B cell (primary cell): ENCODE measurements around the gene GALNT17. TPM values are rescaled to one million over a fixed set of nuclear protein-coding genes. Genes with fewer than 3 reads are reported as not detected.

Experiments
- ATAC-seq: fragments of 200-7000 bp; cut with Tn5 transposase; one replicate; pipeline ENCODE4 v1.10.0; 2021; ENCODE audit warnings: low read depth, mild to moderate bottlenecking, moderate number of reproducible peaks, moderate library complexity
- CTCF ChIA-PET: fragments of 350-600 bp; sonication (Branson Sonifier 250); formaldehyde crosslinking; loops from one replicate; lab custom pipeline; 2021; ENCODE audit warnings: antibody characterized with exemption, inconsistent platforms; lab: Charles Lee
- POLR2A ChIA-PET: fragments of 350-600 bp; sonication (Branson Sonifier 250); formaldehyde crosslinking; loops from one replicate; lab custom pipeline; 2021; ENCODE audit warnings: antibody characterized with exemption; lab: Charles Lee
- DNase-seq: peaks from one replicate; pipeline ENCODE4 v3.0.0; 2013
- H2AFZ ChIP-seq: 2 replicates; pipeline ENCODE4 v1.6.1; 2012; ENCODE audit warnings: mild to moderate bottlenecking, low read depth, low read length; ENCODE audit not compliant: insufficient read depth, poor library complexity, severe bottlenecking
- H3K27ac ChIP-seq, 2 donors: 1 replicate in 1 of 2; 2 replicates in 1 of 2; pipeline ENCODE4 v1.5.1; 2012 to 2013; ENCODE audit warnings: low read length in 2 of 2, mild to moderate bottlenecking in 2 of 2, moderate library complexity in 1 of 2
- H3K27me3 ChIP-seq, 4 experiments: fragments of 200-600 bp in 1 of 4; sonication (generic) in 1 of 4; replicated peaks in 1 of 4; 1 replicate in 2 of 4; 2 replicates in 2 of 4; pipeline versions ENCODE4 v1.6.1 to v1.7.0; 2013 to 2016; ENCODE audit warnings: low read length in 3 of 4, mild to moderate bottlenecking in 2 of 4, mixed read lengths in 1 of 4, moderate library complexity in 1 of 4; ENCODE audit not compliant: insufficient read depth in 4 of 4, control insufficient read depth in 3 of 4; ENCODE audit errors: control extremely low read depth in 1 of 4
- H3K36me3 ChIP-seq, 2 experiments: replicated peaks in 1 of 2; 1 replicate in 1 of 2; 2 replicates in 1 of 2; pipeline versions ENCODE4 v1.6.1 to v1.7.1; 2013; ENCODE audit warnings: low read length in 1 of 2; ENCODE audit not compliant: insufficient read depth in 2 of 2, control insufficient read depth in 1 of 2; ENCODE audit errors: control extremely low read depth in 1 of 2, extremely low read depth in 1 of 2
- H3K4me1 ChIP-seq, 2 donors: fragments of 200-600 bp in 1 of 2; sonication (generic) in 1 of 2; 1 replicate in 1 of 2; 2 replicates in 1 of 2; pipeline versions ENCODE4 v1.5.1 to v1.6.1; 2013 to 2017; ENCODE audit warnings: low read length in 2 of 2; ENCODE audit not compliant: control insufficient read depth in 2 of 2, insufficient read depth in 2 of 2
- H3K4me2 ChIP-seq: replicated peaks from 2 replicates; pipeline ENCODE3; 2012; ENCODE audit warnings: mild to moderate bottlenecking, low read depth, low read length; ENCODE audit not compliant: poor library complexity, severe bottlenecking
- H3K4me3 ChIP-seq, 5 experiments: fragments of 200-600 bp in 1 of 5; sonication (generic) in 1 of 5; 1 replicate in 3 of 5; 2 replicates in 2 of 5; pipeline versions ENCODE4 v1.5.1 to v1.7.0; 2011 to 2016; ENCODE audit warnings: low read length in 4 of 5, mild to moderate bottlenecking in 4 of 5, low read depth in 2 of 5, control low read depth in 1 of 5, moderate library complexity in 1 of 5; ENCODE audit not compliant: insufficient read depth in 1 of 5; ENCODE audit errors: control extremely low read depth in 1 of 5, extremely low read depth in 1 of 5
- H3K79me2 ChIP-seq: fragments of 200-600 bp; sonication (generic); one replicate; pipeline ENCODE4 v1.6.0; 2016; ENCODE audit warnings: low read length; ENCODE audit not compliant: control insufficient read depth, insufficient read depth
- H3K9ac ChIP-seq: fragments of 200-600 bp; sonication (generic); 2 replicates; pipeline ENCODE4 v1.6.1; 2017; ENCODE audit warnings: mild to moderate bottlenecking, low read length, moderate library complexity
- H3K9me3 ChIP-seq, 3 donors: one replicate each; pipeline versions ENCODE4 v1.6.1 to v1.7.1; 2013; ENCODE audit warnings: low read length in 2 of 3; ENCODE audit not compliant: control insufficient read depth in 2 of 3, insufficient read depth in 1 of 3; ENCODE audit errors: control extremely low read depth in 1 of 3
- H4K20me1 ChIP-seq: 2 replicates; pipeline ENCODE4 v1.6.0; 2012; ENCODE audit warnings: mild to moderate bottlenecking, low read length; ENCODE audit not compliant: insufficient read depth, control insufficient read depth, poor library complexity, severe bottlenecking
- H3K27ac Mint-ChIP-seq: one replicate; pipeline ENCODE4 v1.8.0; 2021; ENCODE audit warnings: mixed read lengths
- H3K27me3 Mint-ChIP-seq: one replicate; pipeline ENCODE4 v1.8.0; 2021; ENCODE audit warnings: mixed read lengths
- H3K4me1 Mint-ChIP-seq: one replicate; pipeline ENCODE4 v1.8.0; 2021; ENCODE audit warnings: mixed read lengths
- H3K4me3 Mint-ChIP-seq: one replicate; pipeline ENCODE4 v1.8.0; 2021; ENCODE audit warnings: mixed read lengths
- H3K9me3 Mint-ChIP-seq: one replicate; pipeline ENCODE4 v1.8.0; 2022; ENCODE audit warnings: mixed read lengths; ENCODE audit not compliant: insufficient read depth
- EZH2 ChIP-seq: IDR thresholded peaks from 2 replicates; pipeline ENCODE4 v1.6.1; 2012; ENCODE audit warnings: borderline replicate concordance, low read depth, mild to moderate bottlenecking, moderate library complexity, low read length; ENCODE audit not compliant: insufficient read depth, poor library complexity, severe bottlenecking
- WGBS: methylation state at CpG from one replicate; pipeline ENCODE4 v1.1.5; 2013; ENCODE audit warnings: missing lambda C conversion rate; ENCODE audit not compliant: insufficient coverage; 5-methylcytosine and 5-hydroxymethylcytosine counted together
- intact Hi-C: fragments of 100-400 bp; cut with micrococcal nuclease; formaldehyde crosslinking; loops from one replicate; pipeline ENCODE4 v1.10.0; 2022
- polyA plus RNA-seq: library from polyadenylated mRNA; depleted of rRNA; stranded (reverse); fragments of >200 nt; gene quantifications from 2 replicates; pipeline ENCODE4 v1.2.3, GENCODE V29; 2012
- total RNA-seq, 2 donors: library from RNA; stranded (reverse); fragments of 120-200 nt in 1 of 2; gene quantifications; 1 replicate in 1 of 2; 2 replicates in 1 of 2; pipeline versions ENCODE4 v1.2.3 to v1.2.4, GENCODE V29; 2013 to 2022
- TF ChIP-seq, protein P1 (sequence below): fragments of 200-600 bp; IDR thresholded peaks from one replicate; pipeline ENCODE4 v1.8.0; 2022; ENCODE audit warnings: antibody characterized with exemption, mild to moderate bottlenecking

The GALNT17 gene
- total and polyA plus RNA-seq, 2 donors (not counting 1 experiment from before 2014, with no cell fraction given), result not detected

DNA sequence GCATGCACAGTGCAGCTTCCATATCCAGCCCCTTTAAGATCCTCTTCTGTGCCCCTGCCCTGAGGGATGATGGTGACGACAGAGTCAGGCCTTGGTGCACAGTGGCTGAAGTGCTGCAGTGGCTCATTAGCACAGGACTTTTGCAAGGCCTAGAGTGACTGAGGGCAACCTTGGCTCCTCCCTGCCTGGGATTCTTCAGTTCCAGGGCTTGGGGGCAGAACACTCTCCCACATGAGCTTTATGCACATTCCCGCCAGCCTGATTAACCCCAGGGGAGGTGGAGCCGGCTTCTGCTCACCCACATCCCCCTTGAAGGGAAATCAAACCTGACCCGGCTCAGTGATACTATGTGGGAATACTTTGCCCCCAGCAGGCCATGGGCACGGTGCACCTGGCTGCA lies 253.4 kb downstream of the GALNT17 start:
- Mint-ChIP-seq H3K27ac (no peak overlapping the region), H3K9me3 (peaks cover 4% of the 10 kb centered on the region), H3K27me3 (no peaks in the 10 kb centered on the region), H3K4me1 (no peaks in the 10 kb centered on the region), H3K4me3 (no peak overlapping the region)
- Histone ChIP-seq H3K9me3 (peaks cover 0 to 38% (median 0%) of the 10 kb centered on the region in 3 donors), H3K9ac (no peak overlapping the region), H3K4me1 (no peaks in the 10 kb centered on the region), H3K27ac (no peak overlapping the region), H3K27me3 (no peaks in the 10 kb centered on the region), H4K20me1 (no peaks in the 10 kb centered on the region), H3K79me2 (no peaks in the 10 kb centered on the region), H3K4me3 (no peak overlapping the region), H3K36me3 (no peaks in the 10 kb centered on the region), H2AFZ (no peak overlapping the region), H3K4me2 (no peak overlapping the region)
- ATAC-seq (no peak), DNase-seq (no peak)
- ChIA-PET POLR2A (no interaction called here), CTCF (no interaction called here)
- intact Hi-C loops, result no loop called here
- TF ChIP-seq, protein P1, sequence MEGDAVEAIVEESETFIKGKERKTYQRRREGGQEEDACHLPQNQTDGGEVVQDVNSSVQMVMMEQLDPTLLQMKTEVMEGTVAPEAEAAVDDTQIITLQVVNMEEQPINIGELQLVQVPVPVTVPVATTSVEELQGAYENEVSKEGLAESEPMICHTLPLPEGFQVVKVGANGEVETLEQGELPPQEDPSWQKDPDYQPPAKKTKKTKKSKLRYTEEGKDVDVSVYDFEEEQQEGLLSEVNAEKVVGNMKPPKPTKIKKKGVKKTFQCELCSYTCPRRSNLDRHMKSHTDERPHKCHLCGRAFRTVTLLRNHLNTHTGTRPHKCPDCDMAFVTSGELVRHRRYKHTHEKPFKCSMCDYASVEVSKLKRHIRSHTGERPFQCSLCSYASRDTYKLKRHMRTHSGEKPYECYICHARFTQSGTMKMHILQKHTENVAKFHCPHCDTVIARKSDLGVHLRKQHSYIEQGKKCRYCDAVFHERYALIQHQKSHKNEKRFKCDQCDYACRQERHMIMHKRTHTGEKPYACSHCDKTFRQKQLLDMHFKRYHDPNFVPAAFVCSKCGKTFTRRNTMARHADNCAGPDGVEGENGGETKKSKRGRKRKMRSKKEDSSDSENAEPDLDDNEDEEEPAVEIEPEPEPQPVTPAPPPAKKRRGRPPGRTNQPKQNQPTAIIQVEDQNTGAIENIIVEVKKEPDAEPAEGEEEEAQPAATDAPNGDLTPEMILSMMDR, result no peak
- no peak for TF ChIP-seq EZH2
- WGBS, result 84% methylated on average over 3 of the region's 5 CpGs

DNA sequence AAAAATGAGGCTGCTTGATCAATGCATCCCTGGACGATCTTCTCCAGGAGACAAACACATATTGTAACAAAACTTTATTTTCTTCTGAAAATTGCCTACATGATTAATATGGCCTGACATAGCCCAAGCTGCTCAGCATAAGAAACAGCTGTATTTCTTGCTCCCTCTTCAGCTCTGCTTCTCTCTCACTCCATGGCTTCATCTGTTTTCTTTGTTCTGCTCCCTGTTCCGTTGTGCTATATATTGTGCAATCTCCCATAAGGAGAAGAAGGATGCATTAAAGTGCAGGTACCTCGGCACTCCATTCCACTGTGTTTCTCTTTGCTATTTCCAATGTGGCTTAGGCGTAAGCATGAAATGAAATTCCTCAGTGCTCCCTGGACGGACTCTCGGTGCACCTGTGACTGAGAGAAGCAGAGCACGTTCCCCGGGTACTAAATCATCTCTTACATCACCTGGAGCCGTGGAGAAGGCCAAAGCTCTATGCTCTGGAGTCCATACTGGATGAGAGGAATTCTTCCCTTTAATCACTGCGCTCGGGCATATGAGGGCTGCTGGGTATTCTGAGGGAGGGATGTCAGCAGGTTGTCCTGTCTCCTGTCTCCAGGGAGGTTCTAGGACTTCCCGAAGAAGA lies 254.3 kb downstream of the GALNT17 start:
- H3K27me3 ChIP-seq, result no peaks in the 10 kb centered on the region
- no peaks in the 10 kb centered on the region for H3K4me1 ChIP-seq
- DNase-seq (no peak), ATAC-seq (no peak)
- no peaks in the 10 kb centered on the region for H4K20me1 ChIP-seq
- intact Hi-C loops, result no loop called here
- H3K9ac ChIP-seq, result no peak overlapping the region
- no peak overlapping the region for H3K27ac Mint-ChIP-seq
- WGBS, result 91% methylated on average over 6 of the region's 12 CpGs
- no peaks in the 10 kb centered on the region for H3K4me1 Mint-ChIP-seq
- no peak for TF ChIP-seq EZH2
- TF ChIP-seq, protein P1, result no peak
- no peak overlapping the region for H3K4me3 Mint-ChIP-seq
- no peaks in the 10 kb centered on the region for H3K36me3 ChIP-seq
- H3K4me2 ChIP-seq, result no peak overlapping the region
- H3K79me2 ChIP-seq, result no peaks in the 10 kb centered on the region
- ChIA-PET POLR2A (no interaction called here), CTCF (no interaction called here)
- no peaks in the 10 kb centered on the region for H3K27me3 Mint-ChIP-seq
- no peak overlapping the region for H3K27ac ChIP-seq
- H3K4me3 ChIP-seq, result no peak overlapping the region
- H3K9me3 ChIP-seq, result peaks cover 0 to 33% (median 0%) of the 10 kb centered on the region in 3 donors
- no peak overlapping the region for H2AFZ ChIP-seq
- H3K9me3 Mint-ChIP-seq, result peaks cover 4% of the 10 kb centered on the region
